NCI-H1694 treated with DMSO at 0.1 percent for 48 hours (cell line): ENCODE results near the gene KIF2C.
"Not testable (repeated sequence)": the region's sequence is repeated elsewhere in the genome, so short reads cannot be mapped to it uniquely, and the experiment has no call there.

Experiments
- DNase-seq: peaks from one replicate; lab custom pipeline; 2025; lab: John Stamatoyannopoulos, UW

KIF2C gene

GRCh38 chr1:44812822-44813543, 73.3 kb downstream of the KIF2C start:
- no peak for DNase-seq

GRCh38 chr1:44815926-44816325, 76.3 kb downstream of the KIF2C start:
- DNase-seq = not testable (repeated sequence)

DNA sequence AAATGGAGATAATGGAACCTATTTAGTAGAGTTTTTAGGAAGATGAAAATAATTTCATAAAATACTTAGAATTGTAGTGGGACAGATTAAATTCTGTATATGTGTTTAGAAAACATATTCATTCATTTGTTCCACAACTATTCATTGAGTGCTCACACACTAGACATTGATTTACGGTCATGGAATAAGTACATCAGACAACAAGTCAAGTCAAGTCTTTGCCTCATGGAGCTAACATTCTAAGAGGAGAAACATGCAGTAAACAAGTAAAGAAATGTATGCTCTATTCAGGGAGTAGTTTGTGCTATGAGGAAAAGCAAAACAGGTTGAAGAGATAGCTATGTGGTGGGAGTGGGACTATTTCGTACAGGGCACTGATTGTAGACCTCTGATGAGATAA, 77.7 kb downstream of the KIF2C start:
- DNase-seq = no peak
